Eye (tissue), 1 donor: ENCODE data around the gene SLC47A2.

Source experiments
- DNase-seq: peaks from one replicate; pipeline ENCODE4 v3.0.0-alpha.2; 2015

Gene SLC47A2

GRCh38 chr17:19642373-19642893 is 74.0 kb downstream of the SLC47A2 start:
- DNase-seq = no peak

DNA sequence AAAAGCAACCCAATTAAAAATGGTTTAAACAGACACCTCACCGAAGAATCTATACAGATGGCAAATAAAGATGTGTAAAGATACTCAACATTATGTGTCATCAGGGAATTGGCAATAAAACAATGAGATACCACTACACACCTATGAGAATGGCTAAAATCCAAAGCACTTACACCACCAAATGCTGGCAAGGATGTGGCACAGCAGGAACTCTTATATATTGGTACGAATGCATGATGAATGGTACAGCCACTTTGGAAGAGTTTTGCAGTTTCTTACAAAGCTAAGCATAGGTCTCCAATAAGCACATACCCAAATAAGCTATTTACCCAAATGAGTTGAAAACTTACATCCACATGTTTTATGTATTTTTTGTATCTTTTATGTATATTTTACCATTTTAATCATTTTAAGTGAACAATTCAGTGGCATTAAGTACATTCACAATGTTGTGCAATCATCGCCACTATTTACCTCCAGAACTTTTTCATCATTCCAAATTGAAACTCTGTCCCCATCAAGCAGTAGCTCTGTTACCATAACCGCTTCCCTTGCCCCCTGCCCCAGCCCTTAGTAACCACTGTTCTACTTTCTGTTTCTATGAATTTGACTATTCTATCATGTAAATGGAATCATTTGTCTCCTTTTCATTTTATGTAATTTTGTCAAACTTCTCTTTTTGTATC is 74.6 kb downstream of the SLC47A2 start:
- DNase-seq = no peak

- no peak for DNase-seq
Observed at GRCh38 chr17:19631905-19632304, 84.5 kb downstream of the SLC47A2 start.

DNA sequence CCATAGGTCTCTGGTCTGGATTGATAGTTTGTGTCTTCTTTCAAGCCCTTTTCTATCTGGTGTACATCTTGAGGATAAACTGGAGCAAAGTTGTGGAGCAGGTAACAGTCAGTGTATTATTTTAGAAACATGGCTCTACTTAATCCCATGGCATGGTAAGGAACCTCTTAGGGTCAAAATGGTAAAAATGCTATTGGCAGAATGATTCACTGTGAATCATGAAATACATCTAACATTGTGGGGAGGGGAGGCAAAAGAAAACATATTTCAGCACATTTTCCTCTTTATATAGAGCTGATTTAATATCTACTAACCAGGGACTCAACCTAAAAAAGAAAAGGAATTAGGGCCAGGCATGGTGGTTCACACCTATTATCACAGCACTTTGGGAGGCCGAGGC is 85.7 kb downstream of the SLC47A2 start:
- DNase-seq = no peak

GRCh38 chr17:19630035-19630434 is 86.3 kb downstream of the SLC47A2 start:
- no peak for DNase-seq

GRCh38 chr17:19629449-19629848 is 86.9 kb downstream of the SLC47A2 start:
- no peak for DNase-seq
